ENCODE data around the gene MARCHF10.

MARCHF10 gene

DNA sequence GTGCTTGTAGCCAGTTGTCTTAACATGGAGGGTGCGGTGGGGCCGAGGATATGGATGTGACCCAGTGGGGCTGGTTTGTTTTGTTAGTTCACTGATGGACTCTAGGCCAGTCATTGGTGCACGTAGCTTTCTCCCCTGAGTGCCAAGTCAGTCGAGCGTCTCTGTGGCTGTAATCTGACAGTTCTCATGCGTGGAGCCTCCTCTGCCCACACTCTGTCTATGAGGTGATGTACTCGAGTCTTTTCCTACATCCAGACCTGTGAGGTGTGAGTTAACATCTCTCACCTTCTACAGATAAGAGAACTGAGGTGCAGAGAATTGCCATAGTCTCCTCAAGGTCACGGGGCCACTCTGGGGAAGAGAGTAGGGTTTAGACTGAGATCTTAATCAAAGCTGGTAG lies 90.2 kb downstream of the MARCHF10 start:
- DNase-seq (ENCODE audit: low read depth, low spot score): no peak

DNA sequence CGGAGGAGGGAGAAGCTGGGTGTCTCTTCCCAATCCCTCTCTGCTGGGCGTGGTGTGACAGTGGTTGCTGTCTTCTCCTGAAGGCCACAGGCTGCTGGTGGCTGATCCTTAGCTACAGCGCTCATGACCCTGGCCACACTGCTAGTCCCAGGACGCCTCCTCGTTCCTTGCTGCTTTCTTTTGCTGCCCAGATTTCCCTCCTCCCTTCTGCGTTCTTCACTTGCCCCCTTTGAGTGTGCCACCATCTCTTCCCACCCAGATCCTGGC lies 90.6 kb downstream of the MARCHF10 start:
- no peak for DNase-seq (ENCODE audit: low read depth, low spot score)

DNA sequence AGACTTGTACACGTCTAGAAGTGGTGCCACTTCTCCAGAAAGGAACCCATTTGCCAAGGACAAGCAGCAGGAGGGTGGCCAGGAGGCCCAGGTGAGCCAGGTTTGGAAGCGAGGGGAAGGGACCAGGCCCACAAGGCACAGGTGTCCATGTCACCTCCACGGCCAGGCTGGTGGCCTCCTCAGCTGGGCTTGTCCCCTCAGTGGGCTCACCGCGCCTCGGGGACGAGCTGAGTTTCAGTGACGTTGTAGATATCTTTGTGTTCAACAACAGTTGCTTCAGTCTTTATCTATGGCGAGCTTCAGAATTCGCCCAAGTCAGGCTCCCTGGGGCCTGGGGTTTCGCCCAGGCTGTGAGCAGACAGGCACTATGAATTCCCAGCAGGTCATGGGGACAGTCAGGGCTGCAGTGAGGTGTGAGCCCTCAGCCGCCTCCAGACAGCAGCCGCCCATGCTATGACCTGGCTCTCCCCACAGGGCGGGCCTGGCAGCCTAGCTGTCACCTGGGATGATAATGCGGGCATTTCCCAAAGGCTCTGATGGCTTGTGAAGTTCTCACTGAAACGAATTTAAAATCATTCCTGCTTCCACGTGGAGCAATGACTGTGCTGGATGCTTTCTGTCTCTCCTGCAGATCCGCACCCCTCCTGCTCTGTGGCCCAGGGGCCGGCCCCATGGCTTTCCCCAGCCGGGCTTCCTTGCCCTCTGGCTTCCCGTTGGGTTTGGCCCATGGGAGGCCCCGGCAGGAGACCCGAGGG lies 91.1 kb downstream of the MARCHF10 start:
- no peak for DNase-seq (ENCODE audit: low read depth, low spot score)

DNA sequence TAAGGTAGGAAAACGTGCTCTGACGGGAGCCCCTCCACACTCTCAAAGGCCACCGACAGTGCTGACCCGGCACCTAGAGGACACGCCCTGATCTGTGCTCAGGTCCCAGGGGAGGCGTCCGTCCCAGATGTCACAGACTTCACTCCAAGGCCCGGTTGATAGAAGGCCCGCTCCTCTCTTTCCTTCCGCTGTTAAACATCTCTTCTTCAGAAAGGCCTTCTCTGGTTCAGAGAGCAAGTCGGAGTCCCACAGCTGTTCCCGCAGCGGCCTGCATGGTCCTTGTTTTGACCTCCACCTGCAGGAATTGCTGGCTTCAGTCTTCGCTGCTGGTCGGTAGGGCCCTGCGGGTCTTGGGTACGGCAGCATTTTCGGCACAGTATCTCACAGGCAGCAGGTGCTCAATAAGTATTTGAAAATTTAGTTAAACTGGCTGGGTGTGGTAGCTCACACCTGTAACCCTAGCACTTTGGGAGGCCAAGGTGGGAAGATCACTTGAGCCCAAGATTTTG lies 92.2 kb downstream of the MARCHF10 start:
- no peak for DNase-seq (ENCODE audit: low read depth, low spot score)

DNA sequence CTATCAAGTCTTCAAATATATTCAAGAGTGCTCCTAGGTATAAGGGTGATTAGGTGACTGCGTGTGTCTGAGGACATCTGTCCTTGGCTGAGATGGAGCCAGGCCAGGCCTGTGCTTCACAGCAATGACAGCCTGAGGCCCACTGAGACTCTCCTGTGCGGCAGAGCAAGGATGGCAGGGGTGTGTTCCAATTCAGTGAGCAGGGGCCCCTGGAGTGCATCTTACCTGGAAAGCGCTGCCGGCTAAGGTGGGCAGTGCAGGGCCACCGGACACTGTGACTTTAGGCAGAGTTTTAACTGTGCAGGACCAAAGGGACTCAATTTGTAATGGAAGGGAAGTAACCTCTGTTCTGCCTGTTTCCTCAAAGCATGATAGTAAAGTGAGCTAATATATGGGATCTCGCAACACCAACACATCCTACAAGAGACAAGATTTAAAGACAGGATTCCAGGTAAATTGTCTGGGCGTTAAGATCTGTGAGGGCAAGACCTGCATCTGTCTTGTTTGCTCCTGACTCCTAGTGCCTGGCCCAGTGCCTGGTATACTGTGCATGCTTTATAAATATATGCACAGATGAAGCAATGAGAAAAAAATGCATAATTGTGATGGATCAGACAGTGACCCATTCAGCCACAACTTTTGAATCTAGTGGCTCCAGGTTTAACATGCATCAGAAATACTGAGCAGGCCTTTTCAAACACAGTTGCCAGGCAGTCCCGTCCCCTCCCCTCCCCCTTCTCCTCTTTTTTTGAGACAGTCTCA lies 93.9 kb downstream of the MARCHF10 start:
- no peak for DNase-seq (ENCODE audit: low read depth, low spot score)

DNA sequence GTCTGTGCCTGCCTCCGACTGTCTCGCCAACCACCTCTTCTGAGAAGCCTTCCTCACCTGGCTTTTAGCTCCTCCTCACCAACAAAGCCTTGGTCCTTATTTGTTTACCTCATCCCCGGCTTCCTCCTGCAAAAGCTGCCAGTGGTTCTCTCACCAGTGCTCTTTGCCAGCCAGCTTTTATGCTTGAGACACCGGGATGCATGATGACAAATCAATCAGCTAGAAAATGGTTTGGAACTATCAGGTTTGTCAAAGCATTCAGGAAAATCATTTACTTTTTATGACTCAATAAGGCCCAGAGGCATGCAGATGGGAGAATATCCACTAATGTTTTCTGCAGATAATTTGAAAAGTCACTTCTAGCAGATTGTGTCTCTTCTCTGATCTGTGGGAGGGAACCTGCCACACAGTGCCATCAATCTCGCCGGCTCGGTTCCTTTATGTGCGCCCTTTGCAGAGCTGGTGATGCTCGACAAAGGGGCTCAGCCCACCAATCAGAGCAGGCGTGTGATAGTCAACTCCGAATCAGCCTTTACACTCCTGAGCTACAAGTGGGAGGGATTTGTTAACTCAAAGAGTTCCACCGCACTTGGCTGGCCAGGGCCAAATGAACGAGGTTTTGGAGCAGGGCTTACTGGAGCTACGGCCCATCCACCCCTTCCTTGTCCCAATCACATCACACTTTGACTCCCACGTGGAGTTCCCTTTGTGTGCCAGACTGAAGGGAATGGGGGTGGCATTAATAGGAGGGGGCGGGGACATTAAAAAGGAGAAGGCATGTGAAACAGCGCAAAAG lies 94.8 kb downstream of the MARCHF10 start:
- no peak for DNase-seq (ENCODE audit: low read depth, low spot score)

DNA sequence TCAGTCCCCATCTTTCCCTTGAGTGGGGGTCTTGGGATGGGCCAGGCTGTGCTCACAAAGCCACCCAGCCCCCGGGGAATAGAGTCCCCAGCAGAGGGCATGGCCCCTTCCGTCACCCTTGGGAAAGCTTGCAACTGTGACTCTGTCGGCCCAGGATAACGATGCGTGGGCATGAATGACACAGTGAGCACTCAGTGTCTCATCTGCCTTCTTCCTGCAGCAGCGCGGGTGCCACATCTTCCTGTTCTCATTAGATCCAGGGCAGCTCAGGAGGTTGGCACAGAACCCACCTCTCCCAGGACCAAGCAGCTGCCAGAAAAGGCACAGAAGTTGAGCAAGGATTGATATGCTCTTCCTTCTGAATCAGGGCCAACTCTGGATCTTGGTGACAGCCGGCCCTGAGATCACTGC lies 95.9 kb downstream of the MARCHF10 start:
- DNase-seq (ENCODE audit: low read depth, low spot score): no peak

DNA sequence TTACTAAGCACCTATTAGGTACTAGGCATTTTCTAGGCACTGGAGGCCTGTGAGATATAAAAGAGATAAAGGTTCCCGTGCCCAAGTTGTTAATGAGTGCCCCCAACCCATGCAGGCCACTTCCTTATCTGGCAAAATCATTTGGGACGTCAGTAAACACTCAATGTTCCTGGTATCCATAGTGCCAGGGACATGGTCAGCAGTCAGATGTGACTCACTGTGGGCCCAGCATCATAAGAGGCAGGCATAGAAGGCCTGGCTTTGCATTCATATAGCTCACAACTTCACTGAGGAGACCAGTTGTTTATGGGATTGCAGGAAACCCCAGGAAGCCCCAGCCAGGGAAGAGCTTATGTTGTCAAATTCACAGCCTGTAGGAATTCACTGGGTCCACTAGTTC lies 99.5 kb downstream of the MARCHF10 start:
- no peak for DNase-seq (ENCODE audit: low read depth, low spot score)

DNA sequence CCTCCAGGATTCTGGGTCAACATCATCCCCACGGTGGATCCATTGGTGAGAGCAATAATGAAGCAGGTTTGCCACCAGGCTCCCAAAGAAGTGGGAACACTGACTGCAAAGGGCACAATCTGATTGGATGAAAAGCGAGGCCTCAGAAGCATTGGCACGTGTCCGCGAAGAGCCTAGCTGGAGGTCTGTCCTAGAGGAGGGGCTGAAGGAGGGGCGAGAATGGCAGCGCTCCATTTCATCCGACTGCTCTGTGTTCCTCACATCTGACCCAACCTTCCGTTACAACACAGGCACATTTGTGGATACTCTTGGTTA lies 100.7 kb downstream of the MARCHF10 start:
- DNase-seq (ENCODE audit: low read depth, low spot score): no peak

DNA sequence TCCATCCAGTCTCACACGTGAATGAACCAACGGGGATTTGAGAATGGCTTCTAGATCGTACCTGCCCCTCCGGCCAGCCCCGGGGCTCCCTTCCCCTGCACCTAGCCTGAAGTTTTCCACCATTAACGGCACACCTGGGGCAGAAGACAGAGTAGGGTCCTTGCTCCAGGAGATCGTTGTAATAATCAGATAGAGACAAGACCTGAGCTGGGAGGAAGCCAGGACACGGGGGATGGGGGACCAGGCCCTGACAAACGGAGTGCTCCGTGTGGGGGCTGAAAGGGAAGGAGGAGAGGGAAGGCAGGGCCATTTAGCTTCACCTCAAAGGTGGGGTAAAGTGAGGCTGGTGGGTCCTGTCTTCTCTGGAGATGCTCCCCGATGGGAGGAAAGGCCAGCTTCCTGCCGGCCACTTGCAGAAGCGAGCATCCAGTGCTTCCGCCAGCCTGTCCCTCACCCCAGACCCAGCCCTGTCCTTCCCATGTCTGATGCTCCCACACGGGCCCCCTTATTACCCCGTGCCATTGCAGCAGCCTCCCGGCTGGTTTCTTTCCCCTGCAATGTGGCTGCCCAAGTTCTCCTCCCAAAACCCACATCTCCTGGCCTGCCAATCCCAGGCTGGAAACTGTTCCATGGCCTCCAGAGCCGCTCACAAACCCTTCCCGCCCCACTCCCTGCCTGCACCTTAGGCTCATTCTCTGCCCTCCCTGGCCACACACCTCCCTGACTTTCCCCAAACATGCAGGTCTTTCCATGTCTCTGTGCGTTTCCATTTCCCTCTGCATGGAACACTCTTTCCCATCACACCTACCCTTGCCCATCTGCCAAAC lies 101.3 kb downstream of the MARCHF10 start:
- DNase-seq (ENCODE audit: low read depth, low spot score): no peak

DNA sequence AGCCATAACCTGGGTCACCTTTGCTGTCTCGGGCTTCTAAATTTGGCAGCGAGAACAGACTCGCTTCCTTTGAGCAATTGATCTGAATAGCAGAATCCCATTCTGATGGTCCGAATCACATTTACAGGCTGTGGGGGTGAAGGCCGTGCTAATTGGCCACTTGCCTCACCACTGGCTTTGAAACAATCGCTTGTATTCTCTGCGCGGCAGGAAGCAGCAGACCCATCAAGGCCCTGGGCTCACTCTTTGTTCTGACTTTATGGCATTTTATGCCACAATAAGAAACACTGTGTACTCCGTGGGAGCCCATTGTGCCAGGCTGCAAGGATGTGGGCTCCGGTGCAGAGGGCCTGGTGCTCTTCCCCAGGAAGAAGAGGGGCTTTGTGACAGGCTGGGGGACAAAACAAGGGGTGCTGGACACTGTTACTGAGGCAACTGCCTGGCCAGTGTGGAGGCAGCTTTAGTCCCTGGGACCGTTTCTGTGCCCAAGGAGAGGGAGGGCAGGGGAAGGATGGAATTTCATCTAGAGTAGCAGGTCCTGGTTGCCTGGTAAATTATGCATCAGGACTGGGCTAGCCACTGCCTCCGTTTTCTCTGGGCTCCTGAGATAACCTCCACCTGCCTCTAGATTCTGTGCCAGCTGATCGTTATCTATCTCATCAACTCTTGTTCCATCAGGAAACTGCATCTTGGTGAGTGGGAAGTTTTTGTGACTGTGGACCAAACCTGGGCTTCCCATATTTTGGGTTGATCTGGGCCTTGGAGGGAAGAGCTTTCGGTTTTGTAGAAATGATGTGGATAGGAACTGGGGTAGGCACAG lies 102.1 kb downstream of the MARCHF10 start:
- no peak for DNase-seq (ENCODE audit: low read depth, low spot score)

DNA sequence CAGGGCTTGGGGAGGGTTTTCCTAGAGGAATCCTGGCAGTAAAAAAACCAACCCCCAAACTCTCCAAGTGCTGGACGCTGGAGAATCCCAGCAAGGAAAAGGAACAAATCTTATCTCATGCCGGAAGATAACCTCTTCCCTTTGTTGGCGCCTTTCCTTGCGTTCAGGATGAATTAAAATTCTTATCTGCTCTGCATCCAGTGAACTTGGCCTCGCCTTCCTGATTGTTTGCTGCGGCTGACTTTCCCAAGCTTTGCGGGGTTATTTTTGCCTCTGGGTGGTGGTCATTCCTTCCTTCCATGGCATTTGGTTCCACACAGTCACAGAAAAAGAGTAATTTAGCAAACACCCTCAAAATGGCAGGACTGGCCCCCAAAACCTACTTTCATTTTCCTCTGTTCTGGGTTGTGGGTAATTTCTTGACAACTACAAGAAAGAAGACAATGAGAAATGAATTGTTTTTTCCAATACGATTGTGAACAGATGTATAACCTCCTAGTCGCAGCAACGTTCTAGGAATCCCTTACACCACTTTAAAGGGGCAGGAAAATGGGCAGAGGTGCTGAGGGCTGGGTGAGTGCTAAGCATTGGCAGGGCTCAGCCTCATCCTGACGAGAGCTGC lies 102.8 kb downstream of the MARCHF10 start:
- DNase-seq (ENCODE audit: low read depth, low spot score): no peak

DNA sequence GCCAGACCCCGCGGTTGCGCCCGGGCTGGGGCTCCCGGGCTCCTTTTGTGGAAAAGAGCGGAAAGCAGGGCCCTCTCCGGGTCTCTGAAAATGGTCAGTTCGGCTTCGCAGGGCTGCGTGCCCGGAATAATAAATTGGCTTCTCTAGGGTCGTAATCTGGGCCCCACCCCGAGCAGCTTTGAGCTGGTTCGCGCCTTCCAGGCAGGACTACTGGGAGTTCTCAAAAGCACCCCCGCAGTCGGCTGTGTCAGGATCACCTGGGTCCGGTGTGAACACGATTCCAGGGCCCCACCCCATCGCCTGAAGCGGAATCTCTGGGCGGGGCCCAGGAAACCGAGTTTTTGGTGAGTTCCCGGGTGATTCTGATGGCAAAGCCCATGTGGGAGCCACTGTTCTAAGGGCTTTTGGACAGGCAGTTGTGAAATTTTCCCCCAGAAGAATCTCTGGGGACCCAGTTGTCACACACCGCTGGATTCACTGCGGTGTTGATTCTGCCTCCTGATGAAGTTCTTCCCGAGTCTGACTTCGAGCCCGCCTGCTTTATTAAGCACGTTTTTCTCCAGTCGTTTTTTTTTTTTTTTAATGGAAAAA lies 103.6 kb downstream of the MARCHF10 start:
- DNase-seq (ENCODE audit: low read depth, low spot score): no peak

DNA sequence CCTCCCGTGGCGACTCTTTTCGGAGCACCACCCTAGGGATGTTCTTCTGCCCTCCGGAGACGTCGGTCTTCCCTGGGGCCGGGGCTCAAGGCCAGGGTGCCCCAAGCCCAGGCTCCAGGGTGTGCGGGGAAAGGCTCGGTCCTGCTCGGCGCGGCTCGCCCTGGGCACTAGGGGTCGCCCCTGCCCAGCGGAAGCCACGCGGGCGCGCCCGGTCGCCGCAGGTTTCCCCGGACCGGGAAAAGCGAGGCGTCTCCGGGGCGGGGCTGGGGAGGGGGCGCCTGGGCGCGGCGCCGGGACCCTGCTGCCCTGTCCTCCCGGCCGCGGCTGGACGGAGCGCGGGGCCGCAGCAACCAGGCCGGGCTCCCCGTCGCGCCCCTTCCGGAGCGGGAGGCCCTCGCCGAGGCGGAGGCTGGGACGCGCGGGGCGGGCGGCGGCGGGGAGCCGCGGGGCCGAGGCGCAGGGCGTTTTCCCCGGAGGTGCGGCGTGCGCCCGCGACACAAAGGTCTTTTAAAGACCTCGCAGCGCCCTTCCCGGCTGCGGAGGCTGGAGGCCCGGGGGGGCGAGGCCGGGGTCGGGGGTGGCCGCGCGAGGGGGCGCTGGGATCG lies 104.2 kb downstream of the MARCHF10 start:
- no peak for DNase-seq (ENCODE audit: low read depth, low spot score)

DNA sequence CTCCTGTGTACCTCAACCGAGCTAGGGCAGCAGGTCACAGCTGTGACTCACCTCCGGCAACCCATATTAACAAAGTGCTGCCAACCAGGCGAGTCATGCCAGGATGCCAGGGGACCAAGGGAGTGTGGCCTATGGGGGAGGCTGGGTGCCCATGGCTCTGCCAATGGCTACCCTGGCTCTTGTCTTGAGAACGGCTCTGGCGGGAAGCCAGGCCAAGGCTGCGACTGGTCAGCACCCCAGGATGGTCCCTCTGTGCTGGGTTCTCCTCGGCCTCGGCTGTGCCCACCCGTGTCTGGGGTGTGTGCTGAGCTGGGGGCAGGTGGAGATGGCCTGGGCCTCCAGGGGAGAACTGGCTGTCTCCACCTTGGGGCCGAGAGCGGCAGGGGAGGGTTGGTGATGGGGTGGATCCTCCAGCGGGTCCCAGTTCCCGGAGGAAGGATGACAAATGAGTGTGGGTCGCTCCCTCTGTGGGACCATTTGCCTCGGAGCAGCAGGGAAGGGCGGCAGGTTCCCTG lies 104.8 kb downstream of the MARCHF10 start:
- DNase-seq (ENCODE audit: low read depth, low spot score): no peak

DNA sequence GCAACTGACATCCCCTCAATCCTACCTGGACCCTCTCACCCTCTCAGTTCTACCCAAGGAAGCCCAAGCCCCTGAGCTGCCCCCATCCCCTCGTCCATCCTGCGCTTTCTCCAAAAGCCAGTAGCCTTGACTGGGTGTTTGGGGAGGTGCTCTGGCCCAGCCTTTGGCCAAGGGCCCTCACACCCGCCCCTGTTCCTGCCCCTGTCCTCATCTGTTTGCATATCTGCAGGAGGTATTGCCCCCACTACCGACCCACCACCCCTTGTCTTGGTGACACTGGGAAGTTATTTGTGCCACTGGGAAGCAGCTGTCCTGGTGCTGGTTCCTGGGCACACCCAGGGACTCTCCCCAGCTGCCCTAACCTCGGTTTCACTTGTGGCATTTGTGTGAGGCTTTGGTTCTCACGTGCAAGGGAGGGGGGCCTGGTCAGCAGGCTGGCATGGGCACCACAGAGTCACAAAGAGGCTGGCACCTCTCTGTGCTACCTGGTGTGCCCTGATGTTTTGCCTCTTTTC lies 105.3 kb downstream of the MARCHF10 start:
- no peak for DNase-seq (ENCODE audit: low read depth, low spot score)

DNA sequence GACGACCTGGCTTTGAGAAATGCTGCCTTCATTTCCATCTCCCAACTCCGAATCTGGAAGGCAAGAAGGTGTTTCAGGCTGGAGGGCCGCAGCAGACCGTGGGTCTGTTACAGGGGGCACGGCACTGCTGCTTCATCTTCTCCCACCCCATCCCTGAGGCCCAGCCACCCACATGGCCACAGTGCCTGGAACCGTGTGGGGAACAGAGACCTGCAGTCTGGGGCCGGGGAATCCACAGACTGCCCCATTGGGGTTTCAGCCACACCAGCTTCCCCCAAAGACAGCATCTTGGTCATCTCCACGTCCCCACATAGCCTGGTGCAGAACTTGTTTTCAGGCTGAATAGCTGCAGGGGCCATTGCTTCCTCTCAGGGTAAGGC lies 106.4 kb downstream of the MARCHF10 start:
- no peak for DNase-seq (ENCODE audit: low read depth, low spot score)

DNA sequence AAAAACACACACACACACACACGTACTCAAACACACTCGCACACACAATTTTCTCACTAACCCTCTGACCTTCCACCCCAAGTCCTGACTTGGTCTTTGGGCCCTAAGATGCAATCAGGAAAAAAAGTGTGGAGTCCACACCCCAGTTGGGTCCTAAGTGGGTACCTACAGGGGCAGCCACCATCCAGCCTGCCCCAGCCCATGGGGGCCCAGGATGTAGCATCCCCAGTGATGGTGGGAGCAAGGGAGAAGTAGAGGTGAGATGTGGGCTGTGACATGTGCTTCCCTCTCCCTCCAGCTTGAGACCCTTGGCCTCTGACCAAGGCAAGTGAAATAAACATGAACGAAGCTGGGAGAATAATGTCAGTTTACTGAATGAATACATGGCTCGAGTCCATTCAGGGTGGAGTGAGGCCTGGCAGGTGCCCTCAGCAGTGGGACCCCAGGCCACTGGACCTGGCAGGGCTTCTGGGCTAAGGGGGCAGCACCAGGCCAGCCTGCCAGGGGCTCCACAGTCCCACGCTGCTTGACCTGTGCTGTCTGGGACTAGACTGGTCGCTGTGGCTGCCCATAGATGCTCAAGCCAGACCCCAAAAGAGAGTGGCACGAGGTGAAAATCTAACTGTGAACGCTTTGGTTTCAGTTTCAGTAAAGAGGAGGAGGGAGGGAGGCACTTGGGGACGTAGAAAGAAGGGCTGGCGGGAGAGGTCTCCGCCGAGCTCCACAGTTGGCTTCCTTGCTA lies 107.0 kb downstream of the MARCHF10 start:
- no peak for DNase-seq (ENCODE audit: low read depth, low spot score)

Data from smooth muscle cell of the brain vasculature (primary cell).